Measurements from ENCODE around the gene GJC2. TPM values are rescaled to one million over a fixed set of nuclear protein-coding genes. Genes with fewer than 3 reads are reported as not detected.

The GJC2 gene
- total RNA-seq, 1 experiment from 2014 or later = 0.72 TPM

DNA sequence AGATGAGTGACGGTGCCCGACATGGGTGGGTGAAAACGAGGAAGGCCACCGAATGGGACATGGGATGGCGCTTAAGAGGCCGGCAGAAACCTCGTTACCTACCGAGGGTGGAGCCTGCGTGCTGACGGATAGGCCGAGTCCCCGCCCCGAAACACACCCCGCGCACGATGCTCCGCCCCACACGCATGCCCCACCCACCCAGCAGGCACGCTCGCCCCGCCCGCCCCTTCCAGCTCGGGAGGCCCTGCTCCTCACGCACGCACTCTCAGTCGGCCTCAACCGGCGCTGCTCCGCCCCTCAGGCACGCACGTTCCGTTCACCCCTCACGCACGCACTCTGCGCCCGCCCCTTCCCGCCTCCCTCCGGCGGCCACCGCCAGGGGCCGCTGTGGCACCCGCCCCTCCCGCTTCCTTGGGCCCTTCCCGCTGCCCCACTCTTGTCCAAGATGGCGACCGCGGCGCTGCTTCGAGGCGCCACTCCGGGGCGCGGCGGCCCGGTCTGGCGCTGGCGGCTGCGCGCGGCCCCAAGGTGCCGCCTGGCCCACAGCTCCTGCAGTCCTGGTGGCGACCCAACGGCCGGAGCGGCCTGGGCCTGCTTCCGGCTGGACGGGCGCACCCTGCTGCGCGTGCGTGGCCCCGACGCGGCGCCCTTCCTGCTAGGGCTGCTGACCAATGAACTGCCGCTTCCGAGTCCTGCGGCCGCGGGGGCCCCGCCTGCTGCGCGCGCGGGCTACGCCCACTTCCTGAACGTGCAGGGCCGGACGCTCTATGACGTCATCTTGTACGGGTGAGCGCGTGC lies 15.8 kb downstream of the GJC2 start, which contains the start of gene IBA57 (continued):
- no peak for TF ChIP-seq TP53 (CRISPR knock-in tag; IDR thresholded peaks at IDR 0.05)
- TF ChIP-seq TEAD1 (CRISPR knock-in tag; IDR thresholded peaks at IDR 0.05) = peak; percentile 48; the same call in 1 of the 2 replicates
- no peak for TF ChIP-seq TCF7 (CRISPR knock-in tag; IDR thresholded peaks at IDR 0.05; ENCODE audit: low read depth)
- no peak for TF ChIP-seq MYBL2 (CRISPR knock-in tag; IDR thresholded peaks at IDR 0.05)
- TF ChIP-seq SOX15 (CRISPR knock-in tag; IDR thresholded peaks at IDR 0.05) = peak; percentile 43; the same call in 1 of the 2 replicates
- peak; percentile 27 for TF ChIP-seq GABPB1 (CRISPR knock-in tag; IDR thresholded peaks at IDR 0.05)
- TF ChIP-seq, protein P1, sequence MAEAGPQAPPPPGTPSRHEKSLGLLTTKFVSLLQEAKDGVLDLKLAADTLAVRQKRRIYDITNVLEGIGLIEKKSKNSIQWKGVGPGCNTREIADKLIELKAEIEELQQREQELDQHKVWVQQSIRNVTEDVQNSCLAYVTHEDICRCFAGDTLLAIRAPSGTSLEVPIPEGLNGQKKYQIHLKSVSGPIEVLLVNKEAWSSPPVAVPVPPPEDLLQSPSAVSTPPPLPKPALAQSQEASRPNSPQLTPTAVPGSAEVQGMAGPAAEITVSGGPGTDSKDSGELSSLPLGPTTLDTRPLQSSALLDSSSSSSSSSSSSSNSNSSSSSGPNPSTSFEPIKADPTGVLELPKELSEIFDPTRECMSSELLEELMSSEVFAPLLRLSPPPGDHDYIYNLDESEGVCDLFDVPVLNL (CRISPR knock-in tag; IDR thresholded peaks at IDR 0.05; ENCODE audit: borderline replicate concordance, low read depth) = peak; percentile 56; the same call in 1 of the 2 replicates
- TF ChIP-seq SP1 (CRISPR knock-in tag; conservative IDR thresholded peaks at IDR 0.05) = peak; percentile 97
- TF ChIP-seq CREB1 (CRISPR knock-in tag; IDR thresholded peaks at IDR 0.05) = no peak
- peak; percentile 93 for TF ChIP-seq ZNF416 (CRISPR knock-in tag; IDR thresholded peaks at IDR 0.05)
- TF ChIP-seq, protein P2, sequence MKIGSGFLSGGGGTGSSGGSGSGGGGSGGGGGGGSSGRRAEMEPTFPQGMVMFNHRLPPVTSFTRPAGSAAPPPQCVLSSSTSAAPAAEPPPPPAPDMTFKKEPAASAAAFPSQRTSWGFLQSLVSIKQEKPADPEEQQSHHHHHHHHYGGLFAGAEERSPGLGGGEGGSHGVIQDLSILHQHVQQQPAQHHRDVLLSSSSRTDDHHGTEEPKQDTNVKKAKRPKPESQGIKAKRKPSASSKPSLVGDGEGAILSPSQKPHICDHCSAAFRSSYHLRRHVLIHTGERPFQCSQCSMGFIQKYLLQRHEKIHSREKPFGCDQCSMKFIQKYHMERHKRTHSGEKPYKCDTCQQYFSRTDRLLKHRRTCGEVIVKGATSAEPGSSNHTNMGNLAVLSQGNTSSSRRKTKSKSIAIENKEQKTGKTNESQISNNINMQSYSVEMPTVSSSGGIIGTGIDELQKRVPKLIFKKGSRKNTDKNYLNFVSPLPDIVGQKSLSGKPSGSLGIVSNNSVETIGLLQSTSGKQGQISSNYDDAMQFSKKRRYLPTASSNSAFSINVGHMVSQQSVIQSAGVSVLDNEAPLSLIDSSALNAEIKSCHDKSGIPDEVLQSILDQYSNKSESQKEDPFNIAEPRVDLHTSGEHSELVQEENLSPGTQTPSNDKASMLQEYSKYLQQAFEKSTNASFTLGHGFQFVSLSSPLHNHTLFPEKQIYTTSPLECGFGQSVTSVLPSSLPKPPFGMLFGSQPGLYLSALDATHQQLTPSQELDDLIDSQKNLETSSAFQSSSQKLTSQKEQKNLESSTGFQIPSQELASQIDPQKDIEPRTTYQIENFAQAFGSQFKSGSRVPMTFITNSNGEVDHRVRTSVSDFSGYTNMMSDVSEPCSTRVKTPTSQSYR (CRISPR knock-in tag; IDR thresholded peaks at IDR 0.05) = no peak
- no peak for TF ChIP-seq NR3C1 (CRISPR knock-in tag; conservative IDR thresholded peaks at IDR 0.05; ENCODE audit: low read depth)
- TF ChIP-seq, protein P3, sequence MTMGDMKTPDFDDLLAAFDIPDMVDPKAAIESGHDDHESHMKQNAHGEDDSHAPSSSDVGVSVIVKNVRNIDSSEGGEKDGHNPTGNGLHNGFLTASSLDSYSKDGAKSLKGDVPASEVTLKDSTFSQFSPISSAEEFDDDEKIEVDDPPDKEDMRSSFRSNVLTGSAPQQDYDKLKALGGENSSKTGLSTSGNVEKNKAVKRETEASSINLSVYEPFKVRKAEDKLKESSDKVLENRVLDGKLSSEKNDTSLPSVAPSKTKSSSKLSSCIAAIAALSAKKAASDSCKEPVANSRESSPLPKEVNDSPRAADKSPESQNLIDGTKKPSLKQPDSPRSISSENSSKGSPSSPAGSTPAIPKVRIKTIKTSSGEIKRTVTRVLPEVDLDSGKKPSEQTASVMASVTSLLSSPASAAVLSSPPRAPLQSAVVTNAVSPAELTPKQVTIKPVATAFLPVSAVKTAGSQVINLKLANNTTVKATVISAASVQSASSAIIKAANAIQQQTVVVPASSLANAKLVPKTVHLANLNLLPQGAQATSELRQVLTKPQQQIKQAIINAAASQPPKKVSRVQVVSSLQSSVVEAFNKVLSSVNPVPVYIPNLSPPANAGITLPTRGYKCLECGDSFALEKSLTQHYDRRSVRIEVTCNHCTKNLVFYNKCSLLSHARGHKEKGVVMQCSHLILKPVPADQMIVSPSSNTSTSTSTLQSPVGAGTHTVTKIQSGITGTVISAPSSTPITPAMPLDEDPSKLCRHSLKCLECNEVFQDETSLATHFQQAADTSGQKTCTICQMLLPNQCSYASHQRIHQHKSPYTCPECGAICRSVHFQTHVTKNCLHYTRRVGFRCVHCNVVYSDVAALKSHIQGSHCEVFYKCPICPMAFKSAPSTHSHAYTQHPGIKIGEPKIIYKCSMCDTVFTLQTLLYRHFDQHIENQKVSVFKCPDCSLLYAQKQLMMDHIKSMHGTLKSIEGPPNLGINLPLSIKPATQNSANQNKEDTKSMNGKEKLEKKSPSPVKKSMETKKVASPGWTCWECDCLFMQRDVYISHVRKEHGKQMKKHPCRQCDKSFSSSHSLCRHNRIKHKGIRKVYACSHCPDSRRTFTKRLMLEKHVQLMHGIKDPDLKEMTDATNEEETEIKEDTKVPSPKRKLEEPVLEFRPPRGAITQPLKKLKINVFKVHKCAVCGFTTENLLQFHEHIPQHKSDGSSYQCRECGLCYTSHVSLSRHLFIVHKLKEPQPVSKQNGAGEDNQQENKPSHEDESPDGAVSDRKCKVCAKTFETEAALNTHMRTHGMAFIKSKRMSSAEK (CRISPR knock-in tag; IDR thresholded peaks at IDR 0.05; ENCODE audit: borderline replicate concordance) = no peak
- no peak for TF ChIP-seq ELF4 (CRISPR knock-in tag; IDR thresholded peaks at IDR 0.05; ENCODE audit: low read depth)
- TF ChIP-seq, protein P4, sequence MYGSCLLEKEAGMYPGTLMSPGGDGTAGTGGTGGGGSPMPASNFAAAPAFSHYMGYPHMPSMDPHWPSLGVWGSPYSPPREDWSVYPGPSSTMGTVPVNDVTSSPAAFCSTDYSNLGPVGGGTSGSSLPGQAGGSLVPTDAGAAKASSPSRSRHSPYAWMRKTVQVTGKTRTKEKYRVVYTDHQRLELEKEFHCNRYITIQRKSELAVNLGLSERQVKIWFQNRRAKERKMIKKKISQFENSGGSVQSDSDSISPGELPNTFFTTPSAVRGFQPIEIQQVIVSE (CRISPR knock-in tag; IDR thresholded peaks at IDR 0.05; ENCODE audit: borderline replicate concordance) = no peak
- TF ChIP-seq, protein P5, sequence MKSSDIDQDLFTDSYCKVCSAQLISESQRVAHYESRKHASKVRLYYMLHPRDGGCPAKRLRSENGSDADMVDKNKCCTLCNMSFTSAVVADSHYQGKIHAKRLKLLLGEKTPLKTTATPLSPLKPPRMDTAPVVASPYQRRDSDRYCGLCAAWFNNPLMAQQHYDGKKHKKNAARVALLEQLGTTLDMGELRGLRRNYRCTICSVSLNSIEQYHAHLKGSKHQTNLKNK (CRISPR knock-in tag; IDR thresholded peaks at IDR 0.05) = peak; percentile 53; the same call in 1 of the 2 replicates
- TF ChIP-seq ZNF219 (CRISPR knock-in tag; IDR thresholded peaks at IDR 0.05; ENCODE audit: borderline replicate concordance) = peak; percentile 65; the same call in 1 of the 2 replicates
- TF ChIP-seq, protein P6, sequence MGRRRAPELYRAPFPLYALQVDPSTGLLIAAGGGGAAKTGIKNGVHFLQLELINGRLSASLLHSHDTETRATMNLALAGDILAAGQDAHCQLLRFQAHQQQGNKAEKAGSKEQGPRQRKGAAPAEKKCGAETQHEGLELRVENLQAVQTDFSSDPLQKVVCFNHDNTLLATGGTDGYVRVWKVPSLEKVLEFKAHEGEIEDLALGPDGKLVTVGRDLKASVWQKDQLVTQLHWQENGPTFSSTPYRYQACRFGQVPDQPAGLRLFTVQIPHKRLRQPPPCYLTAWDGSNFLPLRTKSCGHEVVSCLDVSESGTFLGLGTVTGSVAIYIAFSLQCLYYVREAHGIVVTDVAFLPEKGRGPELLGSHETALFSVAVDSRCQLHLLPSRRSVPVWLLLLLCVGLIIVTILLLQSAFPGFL (CRISPR knock-in tag; IDR thresholded peaks at IDR 0.05; ENCODE audit: borderline replicate concordance) = no peak
- TF ChIP-seq FOXK1 (CRISPR knock-in tag; IDR thresholded peaks at IDR 0.05) = peak; percentile 79
- no peak for TF ChIP-seq NR1H2 (CRISPR knock-in tag; IDR thresholded peaks at IDR 0.05)
- TF ChIP-seq, protein P7, sequence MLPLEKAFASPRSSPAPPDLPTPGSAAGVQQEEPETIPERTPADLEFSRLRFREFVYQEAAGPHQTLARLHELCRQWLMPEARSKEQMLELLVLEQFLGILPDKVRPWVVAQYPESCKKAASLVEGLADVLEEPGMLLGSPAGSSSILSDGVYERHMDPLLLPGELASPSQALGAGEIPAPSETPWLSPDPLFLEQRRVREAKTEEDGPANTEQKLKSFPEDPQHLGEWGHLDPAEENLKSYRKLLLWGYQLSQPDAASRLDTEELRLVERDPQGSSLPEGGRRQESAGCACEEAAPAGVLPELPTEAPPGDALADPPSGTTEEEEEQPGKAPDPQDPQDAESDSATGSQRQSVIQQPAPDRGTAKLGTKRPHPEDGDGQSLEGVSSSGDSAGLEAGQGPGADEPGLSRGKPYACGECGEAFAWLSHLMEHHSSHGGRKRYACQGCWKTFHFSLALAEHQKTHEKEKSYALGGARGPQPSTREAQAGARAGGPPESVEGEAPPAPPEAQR (CRISPR knock-in tag; IDR thresholded peaks at IDR 0.05) = no peak
- no peak for TF ChIP-seq GRHL2 (CRISPR knock-in tag; IDR thresholded peaks at IDR 0.05; ENCODE audit: insufficient replicate concordance, severe bottlenecking)
- no peak for TF ChIP-seq NR2C2 (CRISPR knock-in tag; IDR thresholded peaks at IDR 0.05)
- TF ChIP-seq, protein P8, sequence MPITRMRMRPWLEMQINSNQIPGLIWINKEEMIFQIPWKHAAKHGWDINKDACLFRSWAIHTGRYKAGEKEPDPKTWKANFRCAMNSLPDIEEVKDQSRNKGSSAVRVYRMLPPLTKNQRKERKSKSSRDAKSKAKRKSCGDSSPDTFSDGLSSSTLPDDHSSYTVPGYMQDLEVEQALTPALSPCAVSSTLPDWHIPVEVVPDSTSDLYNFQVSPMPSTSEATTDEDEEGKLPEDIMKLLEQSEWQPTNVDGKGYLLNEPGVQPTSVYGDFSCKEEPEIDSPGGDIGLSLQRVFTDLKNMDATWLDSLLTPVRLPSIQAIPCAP (CRISPR knock-in tag; IDR thresholded peaks at IDR 0.05) = peak; percentile 81
- no peak for TF ChIP-seq SMAD4 (CRISPR knock-in tag; IDR thresholded peaks at IDR 0.05)
